Measurements from ENCODE around the gene STARD13.

- TF ChIP-seq CTCF (IDR thresholded peaks at IDR 0.05), result no peak
- no peak for TF ChIP-seq POLR2A (IDR thresholded peaks at IDR 0.05)
Observed at GRCh38 chr13:33080972-33081590, 204.5 kb downstream of the STARD13 start.
